ENCODE results near the gene LRRC28.

The LRRC28 gene

GRCh38 chr15:99403597-99403996 is 152.3 kb downstream of the LRRC28 start:
- CTCF ChIA-PET, result no interaction called here
- Histone ChIP-seq H3K4me1 (ENCODE audit: control insufficient read depth, insufficient read depth, low read length) (peaks cover 4% of the 10 kb centered on the region), H3K36me3 (ENCODE audit: control insufficient read depth in 2 of 2, insufficient read depth in 1 of 2, low read length in 2 of 2) (no peaks in the 10 kb centered on the region), H3K27ac (ENCODE audit: extremely low read depth, low read depth, low read length) (no peak overlapping the region), H3K9me3 (ENCODE audit: control insufficient read depth, insufficient read depth, low read depth, low read length) (no peaks in the 10 kb centered on the region), H3K4me3 (ENCODE audit: low read depth, low read length) (no peak overlapping the region)
- POLR2A ChIA-PET, result no interaction called here
- TF ChIP-seq GLIS1 (tag by site-specific recombination; IDR thresholded peaks at IDR 0.05) (peak; percentile 42; the same call in 1 of the 2 replicates), AEBP2 (tag by site-specific recombination; IDR thresholded peaks at IDR 0.05; ENCODE audit: borderline replicate concordance) (no peak), ZNF580 (tag by site-specific recombination; IDR thresholded peaks at IDR 0.05) (no peak), EGR2 (tag by site-specific recombination; IDR thresholded peaks at IDR 0.05; ENCODE audit: low read depth) (peak; percentile 68), PRDM2 (tag by site-specific recombination; IDR thresholded peaks at IDR 0.05; ENCODE audit: borderline replicate concordance) (no peak), ZNF76 (tag by site-specific recombination; IDR thresholded peaks at IDR 0.05; ENCODE audit: borderline replicate concordance, low read depth) (no peak), ZNF391 (tag by site-specific recombination; IDR thresholded peaks at IDR 0.05; ENCODE audit: borderline replicate concordance, low read depth) (no peak), ZFHX2 (tag by site-specific recombination; conservative IDR thresholded peaks at IDR 0.05) (peak; percentile 76), KLF8 (tag by site-specific recombination; IDR thresholded peaks at IDR 0.05) (no peak), ZFP37 (tag by site-specific recombination; IDR thresholded peaks at IDR 0.05) (no peak), ZNF670 (tag by site-specific recombination; IDR thresholded peaks at IDR 0.05; ENCODE audit: low read depth) (no peak), SP3 (tag by site-specific recombination; IDR thresholded peaks at IDR 0.05) (no peak), ZFP41 (tag by site-specific recombination; IDR thresholded peaks at IDR 0.05; ENCODE audit: borderline replicate concordance) (no peak), ZSCAN23 (tag by site-specific recombination; IDR thresholded peaks at IDR 0.05) (no peak), ZNF114 (tag by site-specific recombination; IDR thresholded peaks at IDR 0.05) (no peak), ZNF112 (tag by site-specific recombination; IDR thresholded peaks at IDR 0.05) (no peak), ZNF501 (tag by site-specific recombination; IDR thresholded peaks at IDR 0.05) (no peak), ZNF776 (tag by site-specific recombination; IDR thresholded peaks at IDR 0.05; ENCODE audit: borderline replicate concordance) (no peak), ZNF600 (tag by site-specific recombination; IDR thresholded peaks at IDR 0.05) (no peak), ZBTB6 (tag by site-specific recombination; IDR thresholded peaks at IDR 0.05) (no peak), SCRT1 (tag by site-specific recombination; IDR thresholded peaks at IDR 0.05; ENCODE audit: borderline replicate concordance) (no peak), ZIC2 (tag by site-specific recombination; IDR thresholded peaks at IDR 0.05) (peak; percentile 45)
- TF ChIP-seq, protein P1, sequence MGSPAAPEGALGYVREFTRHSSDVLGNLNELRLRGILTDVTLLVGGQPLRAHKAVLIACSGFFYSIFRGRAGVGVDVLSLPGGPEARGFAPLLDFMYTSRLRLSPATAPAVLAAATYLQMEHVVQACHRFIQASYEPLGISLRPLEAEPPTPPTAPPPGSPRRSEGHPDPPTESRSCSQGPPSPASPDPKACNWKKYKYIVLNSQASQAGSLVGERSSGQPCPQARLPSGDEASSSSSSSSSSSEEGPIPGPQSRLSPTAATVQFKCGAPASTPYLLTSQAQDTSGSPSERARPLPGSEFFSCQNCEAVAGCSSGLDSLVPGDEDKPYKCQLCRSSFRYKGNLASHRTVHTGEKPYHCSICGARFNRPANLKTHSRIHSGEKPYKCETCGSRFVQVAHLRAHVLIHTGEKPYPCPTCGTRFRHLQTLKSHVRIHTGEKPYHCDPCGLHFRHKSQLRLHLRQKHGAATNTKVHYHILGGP (tag by site-specific recombination; IDR thresholded peaks at IDR 0.05), result no peak
